ENCODE results near the gene THBS1. TPM values are rescaled to one million over a fixed set of nuclear protein-coding genes. Genes with fewer than 3 reads are reported as not detected.

The THBS1 gene
- total and polyA plus RNA-seq, 8 donors, result 126 to 570 (median 178) TPM

- no peak overlapping the region for H3K4me3 ChIP-seq
- intact Hi-C loops (cut with DNase I), result no loop called here
Measured at GRCh38 chr15:39578851-39579486, 1.9 kb upstream of the THBS1 start.

GRCh38 chr15:39579487-39580116 lies 1.3 kb upstream of the THBS1 start:
- TF ChIP-seq CTCF (IDR thresholded peaks at IDR 0.05), result no peak
- H3K4me1 ChIP-seq, result peaks cover 3 to 45% of the 10 kb centered on the region in 2 donors
- H3K36me3 ChIP-seq, result peaks cover 0 to 21% of the 10 kb centered on the region in 2 donors
- H3K27ac ChIP-seq, result peak overlapping the region; percentile 67 to 91
- peak overlapping the region; percentile 47 to 54 for H3K4me3 ChIP-seq
- intact Hi-C loops (cut with DNase I), result loop anchor here in 1 of 2 donors (10.0 kb wide), 2 partner anchors 175 to 405 kb away; no protein-coding TSS in a partner anchor
- ATAC-seq (peak; percentile 30), DNase-seq (peak; percentile 71 to 82 (median 76))
- no peaks in the 10 kb centered on the region for H3K9me3 ChIP-seq
- H3K27me3 ChIP-seq, result peaks cover 0 to 59% of the 10 kb centered on the region in 2 donors

More at GRCh38 chr15:39578851-39579486, 1.9 kb upstream of the THBS1 start:
- Histone ChIP-seq H3K4me1 (peaks cover 3 to 44% of the 10 kb centered on the region in 2 donors), H3K27ac (peak overlapping the region; percentile 67 to 91), H3K27me3 (peaks cover 0 to 59% of the 10 kb centered on the region in 2 donors), H3K9me3 (no peaks in the 10 kb centered on the region), H3K36me3 (peaks cover 0 to 17% of the 10 kb centered on the region in 2 donors)
- no peak for TF ChIP-seq CTCF (IDR thresholded peaks at IDR 0.05)
- ATAC-seq, result no peak
- no peak for DNase-seq

GRCh38 chr15:39580117-39580484 lies 778 bp upstream of the THBS1 start:
- intact Hi-C loops (cut with DNase I), result loop anchor here in 1 of 2 donors (10.0 kb wide), 2 partner anchors 175 to 405 kb away; no protein-coding TSS in a partner anchor
- Histone ChIP-seq H3K27me3 (peaks cover 0 to 59% of the 10 kb centered on the region in 2 donors), H3K4me1 (peaks cover 3 to 45% of the 10 kb centered on the region in 2 donors), H3K27ac (peak overlapping the region; percentile 67 to 91), H3K4me3 (peak overlapping the region; percentile 47 to 54), H3K9me3 (no peaks in the 10 kb centered on the region), H3K36me3 (peaks cover 0 to 26% of the 10 kb centered on the region in 2 donors)
- peak; percentile 90 to 98 (median 93) for DNase-seq
- peak; percentile 93 to 99 for TF ChIP-seq CTCF (IDR thresholded peaks at IDR 0.05)
- peak; percentile 91 for ATAC-seq

GRCh38 chr15:39581242-39581792 lies 438 bp downstream of the THBS1 start:
- intact Hi-C loops (cut with DNase I), result loop anchor here in 1 of 2 donors (10.0 kb wide), 2 partner anchors 173 to 407 kb away; no protein-coding TSS in a partner anchor
- Histone ChIP-seq H3K9me3 (no peaks in the 10 kb centered on the region), H3K4me3 (peak overlapping the region; percentile 47 to 54), H3K4me1 (peaks cover 3 to 45% of the 10 kb centered on the region in 2 donors), H3K27ac (peak overlapping the region; percentile 67 to 91), H3K36me3 (peaks cover 0 to 38% of the 10 kb centered on the region in 2 donors), H3K27me3 (peaks cover 0 to 57% of the 10 kb centered on the region in 2 donors)
- no peak for ATAC-seq
- TF ChIP-seq CTCF (IDR thresholded peaks at IDR 0.05), result no peak
- peak in 1 of 4 donors; percentile 45 for DNase-seq

Data from left lung (tissue), 10 donors.